ENCODE results near the gene MON1B. TPM values are rescaled to one million over a fixed set of nuclear protein-coding genes. Genes with fewer than 3 reads are reported as not detected.

MON1B gene
- total RNA-seq, 1 donor: 10.4 TPM

DNA sequence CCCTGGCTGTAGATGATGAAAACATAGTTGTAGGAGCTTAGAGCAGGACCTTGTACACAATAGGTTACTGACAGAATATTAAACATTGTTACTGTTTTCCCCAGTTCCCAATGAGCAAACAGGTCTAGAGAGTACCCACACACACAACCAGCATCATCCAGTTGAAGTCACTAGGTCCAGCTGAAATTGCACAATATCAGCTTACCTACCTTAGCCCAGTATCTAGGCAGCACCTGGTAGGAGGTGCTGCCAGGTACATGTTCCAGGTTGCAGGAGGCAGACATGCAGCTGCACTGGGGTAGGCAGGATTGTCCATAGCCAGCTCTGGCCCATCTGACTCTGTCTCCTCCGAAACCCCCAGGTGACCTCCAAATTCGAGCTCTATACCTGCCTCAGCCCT lies 6.8 kb downstream of the MON1B start:
- no peak overlapping the region for H3K4me3 ChIP-seq (ENCODE audit: low read depth, low read length)
- TF ChIP-seq, protein P1, sequence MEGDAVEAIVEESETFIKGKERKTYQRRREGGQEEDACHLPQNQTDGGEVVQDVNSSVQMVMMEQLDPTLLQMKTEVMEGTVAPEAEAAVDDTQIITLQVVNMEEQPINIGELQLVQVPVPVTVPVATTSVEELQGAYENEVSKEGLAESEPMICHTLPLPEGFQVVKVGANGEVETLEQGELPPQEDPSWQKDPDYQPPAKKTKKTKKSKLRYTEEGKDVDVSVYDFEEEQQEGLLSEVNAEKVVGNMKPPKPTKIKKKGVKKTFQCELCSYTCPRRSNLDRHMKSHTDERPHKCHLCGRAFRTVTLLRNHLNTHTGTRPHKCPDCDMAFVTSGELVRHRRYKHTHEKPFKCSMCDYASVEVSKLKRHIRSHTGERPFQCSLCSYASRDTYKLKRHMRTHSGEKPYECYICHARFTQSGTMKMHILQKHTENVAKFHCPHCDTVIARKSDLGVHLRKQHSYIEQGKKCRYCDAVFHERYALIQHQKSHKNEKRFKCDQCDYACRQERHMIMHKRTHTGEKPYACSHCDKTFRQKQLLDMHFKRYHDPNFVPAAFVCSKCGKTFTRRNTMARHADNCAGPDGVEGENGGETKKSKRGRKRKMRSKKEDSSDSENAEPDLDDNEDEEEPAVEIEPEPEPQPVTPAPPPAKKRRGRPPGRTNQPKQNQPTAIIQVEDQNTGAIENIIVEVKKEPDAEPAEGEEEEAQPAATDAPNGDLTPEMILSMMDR (IDR thresholded peaks at IDR 0.05; ENCODE audit: insufficient read depth, low read depth, low read length): no peak
- no peak for DNase-seq (ENCODE audit: low read depth)

- TF ChIP-seq, protein P1 (IDR thresholded peaks at IDR 0.05; ENCODE audit: insufficient read depth, low read depth, low read length): no peak
- DNase-seq (ENCODE audit: low read depth): no peak
- H3K4me3 ChIP-seq (ENCODE audit: low read depth, low read length): no peak within 1 kb of the TSS
Measured at GRCh38 chr16:77199211-77199610, 8.2 kb downstream of the MON1B start, which contains the start of gene SYCE1L. Gene SYCE1L, plus strand, starts transcription at chr16:77199408. Its CDS starts 44 bp downstream, at chr16:77199452.

DNA sequence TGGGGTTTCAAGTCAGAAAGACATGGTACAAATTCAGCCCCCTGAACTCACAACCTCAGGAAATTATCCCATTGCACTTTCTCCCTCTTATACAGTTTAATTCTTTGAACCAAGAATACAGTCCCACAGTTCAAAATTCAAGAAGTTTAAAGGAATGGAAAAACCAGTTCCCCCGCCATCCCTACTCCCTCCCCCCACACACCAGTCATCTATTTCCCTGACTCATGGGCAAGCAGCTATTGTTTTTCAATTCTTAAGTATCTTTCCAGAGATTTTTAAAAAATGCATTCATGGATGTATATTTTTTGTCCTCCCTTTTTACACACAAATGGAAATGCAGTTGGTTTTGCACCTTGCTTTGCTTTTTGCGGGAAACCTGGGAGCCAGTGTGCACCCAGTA lies 15.5 kb downstream of the MON1B start:
- TF ChIP-seq, protein P1 (IDR thresholded peaks at IDR 0.05; ENCODE audit: insufficient read depth, low read depth, low read length): no peak
- H3K4me3 ChIP-seq (ENCODE audit: low read depth, low read length): no peak overlapping the region
- DNase-seq (ENCODE audit: low read depth): no peak

DNA sequence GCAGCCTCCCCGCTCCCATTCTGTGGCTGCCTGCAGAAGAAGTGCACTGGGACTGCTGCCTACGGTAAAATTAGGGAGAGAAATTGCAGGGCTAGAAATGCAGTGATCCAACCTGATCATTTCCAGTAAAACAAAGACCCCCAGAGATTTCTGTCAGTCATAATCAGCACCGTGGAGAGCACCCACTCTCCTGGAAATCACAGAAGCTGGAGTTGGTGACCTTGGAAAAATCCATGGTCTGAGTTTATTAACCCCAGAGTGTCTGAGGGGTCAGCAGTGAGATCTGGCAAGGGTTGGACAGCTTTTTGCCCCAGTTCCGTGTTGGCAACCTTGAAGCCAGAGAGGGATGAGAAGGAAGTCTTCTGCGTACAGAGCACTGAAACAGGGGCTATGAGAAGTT lies 16.0 kb downstream of the MON1B start:
- no peak for DNase-seq (ENCODE audit: low read depth)
- H3K4me3 ChIP-seq (ENCODE audit: low read depth, low read length): no peak overlapping the region
- TF ChIP-seq, protein P1 (IDR thresholded peaks at IDR 0.05; ENCODE audit: insufficient read depth, low read depth, low read length): no peak

- TF ChIP-seq, protein P1 (IDR thresholded peaks at IDR 0.05; ENCODE audit: insufficient read depth, low read depth, low read length): no peak
- no peak overlapping the region for H3K4me3 ChIP-seq (ENCODE audit: low read depth, low read length)
- DNase-seq (ENCODE audit: low read depth): no peak
Measured at GRCh38 chr16:77208382-77208781, 17.4 kb downstream of the MON1B start.

- H3K4me3 ChIP-seq (ENCODE audit: low read depth, low read length): peak overlapping the region; percentile 66
- DNase-seq (ENCODE audit: low read depth): peak; percentile 12
- TF ChIP-seq, protein P1 (IDR thresholded peaks at IDR 0.05; ENCODE audit: insufficient read depth, low read depth, low read length): peak; percentile 3
Measured at GRCh38 chr16:77211880-77212740, 21.1 kb downstream of the MON1B start.

Data from fibroblast of villous mesenchyme (primary cell).